ENCODE data around the gene LRMDA.

Gene LRMDA

GRCh38 chr10:76444034-76444800 lies 1012.8 kb downstream of the LRMDA start:
- DNase-seq (ENCODE audit: low read depth) = no peak

GRCh38 chr10:76447578-76447977 lies 1016.2 kb downstream of the LRMDA start:
- DNase-seq (ENCODE audit: low read depth) = no peak

- DNase-seq (ENCODE audit: low read depth) = no peak
Observed at GRCh38 chr10:76451911-76452310, 1020.5 kb downstream of the LRMDA start.

DNA sequence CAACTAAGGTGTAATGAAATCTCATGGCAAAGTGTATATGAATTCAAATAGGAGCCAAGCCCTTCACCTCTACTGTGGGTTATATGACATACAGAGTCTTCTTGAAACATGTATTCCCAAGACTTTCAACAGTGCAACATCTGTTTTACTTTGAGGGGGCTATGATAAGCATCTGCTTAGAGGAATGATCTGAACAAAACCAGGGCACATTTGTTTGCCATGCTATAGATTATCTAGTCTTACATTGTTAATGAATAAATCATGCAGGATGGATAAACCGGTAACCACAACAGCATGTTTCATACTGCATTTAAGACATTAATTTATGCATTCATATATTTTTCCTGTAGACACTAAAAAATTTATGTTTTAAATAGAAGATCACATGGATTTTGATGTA lies 1021.9 kb downstream of the LRMDA start:
- DNase-seq (ENCODE audit: low read depth) = no peak

- no peak for DNase-seq (ENCODE audit: low read depth)
Observed at GRCh38 chr10:76453997-76454396, 1022.6 kb downstream of the LRMDA start.

GRCh38 chr10:76454506-76455140 lies 1023.2 kb downstream of the LRMDA start:
- DNase-seq (ENCODE audit: low read depth) = no peak

GRCh38 chr10:76456197-76456596 lies 1024.8 kb downstream of the LRMDA start:
- DNase-seq (ENCODE audit: low read depth) = no peak

- no peak for DNase-seq (ENCODE audit: low read depth)
Observed at GRCh38 chr10:76459016-76459730, 1027.7 kb downstream of the LRMDA start.

DNA sequence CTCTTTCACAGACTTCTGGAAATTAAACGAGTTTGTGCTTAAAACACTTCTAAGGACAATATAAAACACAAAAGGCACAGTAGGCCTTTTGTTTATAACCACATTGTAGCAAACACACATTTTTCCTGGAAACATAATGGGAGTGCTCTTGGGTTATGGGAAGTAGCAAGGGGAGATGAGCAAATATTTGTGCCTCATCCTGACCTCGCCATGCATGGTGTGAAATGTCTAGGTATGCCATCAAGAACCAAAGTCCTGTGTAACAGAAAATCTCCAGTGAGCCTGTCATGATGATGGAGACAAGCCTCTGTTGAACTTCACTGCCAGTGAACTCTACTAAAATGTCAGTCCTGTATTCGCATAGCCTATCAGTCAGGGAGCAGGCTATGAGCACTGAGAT lies 1029.6 kb downstream of the LRMDA start:
- DNase-seq (ENCODE audit: low read depth) = no peak

- no peak for DNase-seq (ENCODE audit: low read depth)
Observed at GRCh38 chr10:76463111-76463510, 1031.7 kb downstream of the LRMDA start.

GRCh38 chr10:76466836-76467503 lies 1035.5 kb downstream of the LRMDA start:
- DNase-seq (ENCODE audit: low read depth) = no peak

GRCh38 chr10:76469675-76470074 lies 1038.3 kb downstream of the LRMDA start:
- DNase-seq (ENCODE audit: low read depth) = no peak

DNA sequence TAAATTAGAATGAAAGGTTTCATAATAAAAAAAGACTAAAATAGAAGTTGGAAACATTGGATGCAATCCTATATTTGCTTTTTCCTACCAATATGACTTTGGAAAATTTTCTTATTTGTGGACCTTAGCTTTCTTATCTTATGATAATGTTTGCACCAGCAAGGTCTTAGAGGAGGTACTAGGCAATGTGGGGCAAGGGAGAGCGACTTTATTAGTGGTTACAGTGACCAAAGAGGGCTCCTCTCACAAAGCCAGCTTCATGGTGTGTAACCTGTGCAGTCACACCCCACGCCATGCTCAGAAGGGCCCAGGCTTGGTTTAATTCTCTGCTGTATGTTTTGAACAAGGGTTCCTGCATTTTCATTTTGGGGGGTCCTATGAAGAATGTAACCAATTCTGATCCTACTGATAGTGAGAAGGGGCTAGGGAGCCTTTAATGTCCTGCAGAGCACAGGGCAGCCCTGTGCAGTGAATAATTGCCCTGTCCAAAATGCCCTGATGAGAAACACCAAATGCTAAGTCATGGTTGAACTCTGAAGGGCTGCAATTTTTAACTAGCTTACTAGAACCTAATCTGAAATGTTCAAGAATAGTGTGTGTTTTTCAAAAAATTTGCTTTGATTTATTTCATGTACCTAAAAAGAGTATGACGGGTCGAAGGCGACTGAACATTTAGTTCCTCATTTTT lies 1047.8 kb downstream of the LRMDA start:
- DNase-seq (ENCODE audit: low read depth) = no peak

- no peak for DNase-seq (ENCODE audit: low read depth)
Observed at GRCh38 chr10:76481178-76481577, 1049.8 kb downstream of the LRMDA start.

DNA sequence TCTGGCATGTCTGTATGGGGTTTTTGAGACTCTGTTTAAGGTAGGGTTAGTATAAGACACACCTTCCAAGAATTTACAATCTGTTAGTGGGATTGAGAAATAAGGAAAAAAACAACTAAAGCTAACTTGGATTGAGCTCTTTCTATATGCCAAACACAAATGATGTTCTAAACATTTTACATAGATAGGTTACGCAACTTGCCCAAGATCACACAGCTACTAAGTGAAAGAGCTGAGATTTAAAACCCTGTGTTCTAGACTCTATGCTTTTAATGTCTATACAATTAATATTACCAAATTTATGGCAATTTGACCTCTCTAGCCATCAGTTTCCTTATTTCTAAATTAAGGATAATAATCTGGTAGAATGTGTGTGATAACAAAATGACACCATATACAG lies 1056.2 kb downstream of the LRMDA start:
- DNase-seq (ENCODE audit: low read depth) = no peak

DNA sequence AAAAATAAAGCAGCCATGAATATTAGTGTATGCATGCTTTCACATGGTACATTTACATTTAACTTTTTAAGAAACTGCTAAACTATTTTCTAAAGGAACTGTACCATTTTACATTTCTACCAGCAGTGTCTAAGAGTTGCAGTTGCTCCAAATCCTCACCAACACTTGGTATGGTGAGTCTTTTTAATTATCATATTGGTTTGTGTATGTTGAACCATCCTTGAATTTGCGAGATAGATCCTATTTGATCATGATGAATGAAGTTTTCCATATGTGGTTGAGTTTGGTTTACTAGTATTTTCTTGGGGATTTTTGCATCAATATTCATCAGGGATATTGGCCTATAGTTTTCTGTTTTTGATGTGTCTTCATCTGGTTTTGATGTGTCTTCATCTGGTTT lies 1057.2 kb downstream of the LRMDA start:
- no peak for DNase-seq (ENCODE audit: low read depth)

DNA sequence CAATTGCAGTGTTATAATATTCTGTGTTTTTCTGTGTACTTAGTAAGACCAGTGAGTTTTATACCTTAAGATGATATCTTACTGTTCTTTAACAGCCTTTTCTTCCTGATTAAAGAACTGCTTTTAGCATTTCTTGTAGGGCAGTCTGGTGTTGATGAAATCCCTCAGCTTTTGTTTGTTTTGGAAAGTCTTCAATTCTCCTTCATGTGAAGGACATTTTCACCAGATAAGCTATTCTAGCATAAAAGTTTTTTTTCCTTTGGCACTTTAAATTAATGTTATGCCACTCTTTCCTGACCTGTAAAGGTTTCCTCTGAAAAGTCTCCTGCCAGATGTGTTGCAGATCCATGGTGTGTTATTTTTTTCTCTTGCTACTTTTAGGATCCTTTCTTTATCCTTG lies 1059.8 kb downstream of the LRMDA start:
- no peak for DNase-seq (ENCODE audit: low read depth)

- DNase-seq (ENCODE audit: low read depth) = no peak
Observed at GRCh38 chr10:76492026-76492425, 1060.6 kb downstream of the LRMDA start.

GRCh38 chr10:76492678-76493472 lies 1061.5 kb downstream of the LRMDA start:
- no peak for DNase-seq (ENCODE audit: low read depth)

DNA sequence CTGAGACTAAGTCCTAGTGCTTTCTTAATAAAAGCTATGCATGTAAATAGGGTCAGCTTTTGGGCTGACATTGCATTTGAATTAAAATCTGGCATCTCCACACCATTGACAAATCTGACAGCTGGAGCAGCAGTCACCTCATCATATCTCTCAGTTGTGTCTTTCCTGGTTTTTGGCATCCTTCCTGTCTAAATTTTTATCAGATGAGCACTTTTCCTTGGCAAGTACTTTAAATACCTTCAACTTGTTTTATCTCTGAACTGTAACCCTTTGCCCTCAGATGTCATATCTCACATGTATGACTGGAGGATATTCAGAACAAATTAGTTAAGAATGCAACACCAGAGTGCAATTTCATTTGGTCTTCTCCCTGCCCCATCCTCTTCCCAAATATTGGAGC lies 1066.2 kb downstream of the LRMDA start:
- DNase-seq (ENCODE audit: low read depth) = no peak

DNA sequence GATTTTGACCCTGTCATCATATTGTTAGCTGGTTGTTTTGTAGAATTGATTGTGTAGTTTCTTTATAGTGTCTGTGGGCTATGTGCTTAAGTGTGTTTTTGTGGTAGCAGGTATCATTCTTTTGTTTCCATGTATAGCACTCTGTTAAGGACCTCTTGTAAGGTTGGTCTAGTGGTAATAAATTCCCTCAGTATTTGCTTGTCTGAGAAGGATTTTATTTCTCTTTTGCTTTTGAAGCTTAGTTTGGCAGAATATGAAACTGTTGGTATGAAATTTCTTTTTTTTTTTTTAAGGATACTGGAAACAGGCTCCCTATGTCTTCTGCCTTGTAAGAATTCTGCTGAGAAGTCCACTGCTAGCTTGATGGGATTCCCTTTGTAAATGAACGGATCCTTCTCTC lies 1073.4 kb downstream of the LRMDA start:
- no peak for DNase-seq (ENCODE audit: low read depth)

Data from activated T-helper 9 cell treated with anti-CD3 and anti-CD28 coated beads, Interleukin-2, amount 50 U/mL, for 16 hours (primary cell).